MM.1S (cell line): ENCODE results near the gene MEAF6.

ENCODE experiments used
- DNase-seq: peaks from one replicate; pipeline ENCODE4 v3.0.0-alpha.2; 2015
- H2AFZ ChIP-seq: fragments of 300-600 bp; sonication (generic); 2 replicates; pipeline ENCODE4 v1.6.0; 2016; ENCODE audit warnings: antibody characterized with exemption, low read length
- H3F3A ChIP-seq: fragments of 300-600 bp; sonication (generic); 2 replicates; pipeline ENCODE4 v1.6.1; 2016; ENCODE audit warnings: mild to moderate bottlenecking, antibody characterized with exemption, low read length, moderate library complexity, mixed read lengths; ENCODE audit not compliant: insufficient read depth
- H3K27ac ChIP-seq: fragments of 300-600 bp; sonication (generic); 2 replicates; pipeline ENCODE4 v1.5.1; 2016; ENCODE audit warnings: mild to moderate bottlenecking, low read length
- H3K27me3 ChIP-seq: fragments of 300-600 bp; sonication (generic); replicated peaks from 2 replicates; pipeline ENCODE4 v1.6.0; 2016; ENCODE audit warnings: low read length; ENCODE audit not compliant: insufficient read depth
- H3K36me3 ChIP-seq: fragments of 300-600 bp; sonication (generic); replicated peaks from 2 replicates; pipeline ENCODE4 v1.6.1; 2016; ENCODE audit warnings: mild to moderate bottlenecking, low read length, mixed read lengths; ENCODE audit not compliant: insufficient read depth
- H3K4me1 ChIP-seq: fragments of 300-600 bp; sonication (generic); 2 replicates; pipeline ENCODE4 v1.6.1; 2016; ENCODE audit warnings: low read length, mixed read lengths
- H3K4me2 ChIP-seq: fragments of 300-600 bp; sonication (generic); 2 replicates; pipeline ENCODE4 v1.6.0; 2016; ENCODE audit warnings: low read depth, low read length
- H3K4me3 ChIP-seq: fragments of 300-600 bp; sonication (generic); 2 replicates; pipeline ENCODE4 v1.5.1; 2016; ENCODE audit warnings: low read length, mixed read lengths
- H3K79me2 ChIP-seq: fragments of 300-600 bp; sonication (generic); 2 replicates; pipeline ENCODE4 v1.6.1; 2016; ENCODE audit warnings: mixed run types, low read length, mixed read lengths
- H3K9ac ChIP-seq: fragments of 300-600 bp; sonication (generic); 2 replicates; pipeline ENCODE4 v1.6.1; 2016; ENCODE audit warnings: low read length, mixed read lengths
- H3K9me2 ChIP-seq: fragments of 300-600 bp; sonication (generic); replicated peaks from 2 replicates; pipeline ENCODE4 v1.6.1; 2016; ENCODE audit warnings: mild to moderate bottlenecking, low read length, mixed read lengths; ENCODE audit not compliant: insufficient read depth
- H3K9me3 ChIP-seq: fragments of 300-600 bp; sonication (generic); replicated peaks from 2 replicates; pipeline ENCODE4 v1.6.1; 2016; ENCODE audit warnings: mild to moderate bottlenecking, low read length, mixed read lengths; ENCODE audit not compliant: insufficient read depth
- H4K20me1 ChIP-seq: fragments of 300-600 bp; sonication (generic); 2 replicates; pipeline ENCODE4 v1.6.1; 2016; ENCODE audit warnings: mild to moderate bottlenecking, low read length, moderate library complexity, mixed read lengths; ENCODE audit not compliant: insufficient read depth
- CTCF ChIP-seq: fragments of 300-600 bp; sonication (generic); IDR thresholded peaks from 2 replicates; pipeline ENCODE4 v1.5.1; 2016; ENCODE audit warnings: antibody characterized with exemption, low read length, mixed read lengths
- EZH2 ChIP-seq: fragments of 300-600 bp; sonication (generic); optimal IDR thresholded peaks from 2 replicates; pipeline ENCODE3; 2017; ENCODE audit warnings: low read depth, mild to moderate bottlenecking, antibody characterized with exemption, low read length, mixed read lengths
- EZH2phosphoT487 ChIP-seq: fragments of 300-600 bp; sonication (generic); IDR thresholded peaks from 2 replicates; pipeline ENCODE4 v1.6.1; 2018; ENCODE audit warnings: antibody characterized with exemption, low read length

Gene MEAF6

GRCh38 chr1:37553598-37553926 lies 39.0 kb upstream of the MEAF6 start:
- Histone ChIP-seq H3K9ac (peak overlapping the region; percentile 91), H4K20me1 (no peaks in the 10 kb centered on the region), H3K27ac (peak overlapping the region; percentile 58; the same call in 1 of the 2 replicates), H3K4me3 (peak overlapping the region; percentile 91), H3K4me2 (peak overlapping the region; percentile 71), H3K4me1 (peaks cover 18% of the 10 kb centered on the region), H3K27me3 (no peaks in the 10 kb centered on the region), H3K9me3 (no peaks in the 10 kb centered on the region), H3F3A (peaks cover 3% of the 10 kb centered on the region; the same call in 1 of the 2 replicates), H3K36me3 (no peaks in the 10 kb centered on the region; the same call in 1 of the 2 replicates), H2AFZ (peak overlapping the region; percentile 57), H3K79me2 (peaks cover 54% of the 10 kb centered on the region), H3K9me2 (no peaks in the 10 kb centered on the region)
- DNase-seq = no peak
- TF ChIP-seq EZH2 (no peak), EZH2phosphoT487 (no peak), CTCF (no peak)

- no peaks in the 10 kb centered on the region; the same call in 1 of the 2 replicates for H3F3A ChIP-seq
- peak overlapping the region; percentile 13; the same call in 1 of the 2 replicates for H3K4me2 ChIP-seq
- H3K27ac ChIP-seq = no peak overlapping the region
- no peaks in the 10 kb centered on the region for H3K27me3 ChIP-seq
- H3K4me3 ChIP-seq = no peak overlapping the region
- peaks cover 12% of the 10 kb centered on the region for H3K36me3 ChIP-seq
- peaks cover 67% of the 10 kb centered on the region for H3K79me2 ChIP-seq
- no peak overlapping the region for H3K9ac ChIP-seq
- TF ChIP-seq CTCF (no peak), EZH2phosphoT487 (no peak), EZH2 (no peak)
- no peaks in the 10 kb centered on the region for H3K9me3 ChIP-seq
- H3K4me1 ChIP-seq = peaks cover 12% of the 10 kb centered on the region
- DNase-seq = no peak
- H3K9me2 ChIP-seq = no peaks in the 10 kb centered on the region
- H4K20me1 ChIP-seq = no peaks in the 10 kb centered on the region
- H2AFZ ChIP-seq = no peak overlapping the region
Measured at GRCh38 chr1:37549341-37549740, 34.8 kb upstream of the MEAF6 start.

- Histone ChIP-seq H3K9me2 (no peaks in the 10 kb centered on the region), H3K27me3 (no peaks in the 10 kb centered on the region), H3K4me3 (no peak overlapping the region), H3K36me3 (peaks cover 23% of the 10 kb centered on the region), H3K4me2 (no peak overlapping the region), H3F3A (no peaks in the 10 kb centered on the region; the same call in 1 of the 2 replicates), H4K20me1 (no peaks in the 10 kb centered on the region), H3K27ac (no peak overlapping the region), H2AFZ (no peak overlapping the region), H3K79me2 (peaks cover 38% of the 10 kb centered on the region), H3K4me1 (peaks cover 1% of the 10 kb centered on the region), H3K9ac (no peak overlapping the region), H3K9me3 (no peaks in the 10 kb centered on the region)
- no peak for DNase-seq
- no peak for TF ChIP-seq EZH2phosphoT487
- TF ChIP-seq CTCF = no peak
- no peak for TF ChIP-seq EZH2
Measured at GRCh38 chr1:37545019-37545418, 30.5 kb upstream of the MEAF6 start.
